Inferior parietal cortex (tissue), 1 donor: ENCODE measurements around the gene MTCH1.
"Not testable (repeated sequence)": the region's sequence is repeated elsewhere in the genome, so short reads cannot be mapped to it uniquely, and the experiment has no call there.

ENCODE experiments used
- DNase-seq: peaks from one replicate; pipeline ENCODE4 v3.0.0-alpha.2; 2016; ENCODE audit errors: extremely low spot score

MTCH1 gene

GRCh38 chr6:36997811-36998722 lies 12.1 kb upstream of the MTCH1 start:
- DNase-seq = no peak

- not testable (repeated sequence) for DNase-seq
These were observed 4.4 kb upstream of the MTCH1 start for GRCh38 chr6:36990401-36990800.

- no peak for DNase-seq
These were observed 3.3 kb upstream of the MTCH1 start for GRCh38 chr6:36989264-36989663.

- no peak for DNase-seq
These were observed 680 bp upstream of the MTCH1 start for GRCh38 chr6:36986704-36987047.

GRCh38 chr6:36985417-36985807 lies 584 bp downstream of the MTCH1 start:
- no peak for DNase-seq

GRCh38 chr6:36984581-36985416 lies 1.2 kb downstream of the MTCH1 start:
- no peak for DNase-seq

GRCh38 chr6:36983538-36983937 lies 2.5 kb downstream of the MTCH1 start:
- no peak for DNase-seq

GRCh38 chr6:36980876-36981619 lies 4.9 kb downstream of the MTCH1 start:
- DNase-seq = no peak

GRCh38 chr6:36980129-36980528 lies 5.9 kb downstream of the MTCH1 start:
- no peak for DNase-seq

GRCh38 chr6:36979347-36979742 lies 6.7 kb downstream of the MTCH1 start:
- peak; percentile 82 for DNase-seq

- DNase-seq = no peak
These were observed 7.3 kb downstream of the MTCH1 start for GRCh38 chr6:36978421-36979346.

- DNase-seq = no peak
These were observed 8.5 kb downstream of the MTCH1 start for GRCh38 chr6:36977470-36977941.

- DNase-seq = no peak
These were observed 9.1 kb downstream of the MTCH1 start for GRCh38 chr6:36976931-36977330.

GRCh38 chr6:36976509-36976908 lies 9.5 kb downstream of the MTCH1 start:
- DNase-seq = no peak

GRCh38 chr6:36976007-36976264 lies 10.1 kb downstream of the MTCH1 start:
- DNase-seq = no peak

GRCh38 chr6:36975231-36976006 lies 10.6 kb downstream of the MTCH1 start:
- no peak for DNase-seq

GRCh38 chr6:36973647-36974046 lies 12.3 kb downstream of the MTCH1 start:
- DNase-seq = no peak

GRCh38 chr6:36973190-36973589 lies 12.8 kb downstream of the MTCH1 start:
- no peak for DNase-seq

- no peak for DNase-seq
These were observed 13.9 kb downstream of the MTCH1 start for GRCh38 chr6:36971921-36972673.
